SK-N-SH treated with all-trans-retinoic acid at 6 μM for 48 hours (cell line): ENCODE results near the gene PAM16.

Experiments
- ARNTL ChIP-seq: fragments of 450-650 bp; formaldehyde crosslinking; IDR thresholded peaks from 2 replicates; pipeline ENCODE4 v1.5.0; 2020; ENCODE audit warnings: low read depth, mild to moderate bottlenecking, moderate library complexity, borderline replicate concordance
- CSDC2 ChIP-seq: fragments of 250-450 bp; sonication (Bioruptor Pico); IDR thresholded peaks from 2 replicates; pipeline ENCODE4 v1.5.0; 2020; ENCODE audit warnings: mild to moderate bottlenecking, moderate library complexity
- GLIS3 ChIP-seq: fragments of 250-450 bp; sonication (Bioruptor Pico); IDR thresholded peaks from 2 replicates; pipeline ENCODE4 v1.5.0; 2020; ENCODE audit warnings: mild to moderate bottlenecking, moderate library complexity
- PATZ1 ChIP-seq: fragments of 250-450 bp; sonication (Bioruptor Pico); IDR thresholded peaks from 2 replicates; pipeline ENCODE4 v1.8.0; 2020; ENCODE audit warnings: mild to moderate bottlenecking, moderate library complexity, borderline replicate concordance
- PPARA ChIP-seq: fragments of 250-450 bp; sonication (Bioruptor Pico); IDR thresholded peaks from 2 replicates; pipeline ENCODE4 v1.5.0; 2020; ENCODE audit warnings: mild to moderate bottlenecking, borderline replicate concordance
- TOX ChIP-seq: fragments of 250-450 bp; sonication (Bioruptor Pico); IDR thresholded peaks from 2 replicates; pipeline ENCODE4 v1.8.0; 2021; ENCODE audit warnings: mild to moderate bottlenecking, moderate library complexity, borderline replicate concordance
- ZFP3 ChIP-seq: fragments of 250-450 bp; sonication (Bioruptor Pico); IDR thresholded peaks from 2 replicates; pipeline ENCODE4 v1.5.0; 2020; ENCODE audit warnings: mild to moderate bottlenecking, moderate library complexity
- ZNF70 ChIP-seq: fragments of 450-650 bp; formaldehyde crosslinking; IDR thresholded peaks from 2 replicates; pipeline ENCODE4 v1.5.0; 2020; ENCODE audit warnings: mild to moderate bottlenecking, moderate library complexity
- ZNF8 ChIP-seq: fragments of 450-650 bp; formaldehyde crosslinking; IDR thresholded peaks from 2 replicates; pipeline ENCODE4 v1.5.0; 2020; ENCODE audit warnings: mild to moderate bottlenecking, moderate library complexity
- TF ChIP-seq, protein P1 (sequence below): fragments of 250-450 bp; sonication (Bioruptor Pico); IDR thresholded peaks from 2 replicates; pipeline ENCODE4 v1.8.0; 2021; ENCODE audit warnings: low read depth, mild to moderate bottlenecking, moderate library complexity, borderline replicate concordance

- TF ChIP-seq ZNF70 (CRISPR knock-in tag) (no peak), ARNTL (CRISPR knock-in tag) (no peak), CSDC2 (CRISPR knock-in tag) (no peak), GLIS3 (CRISPR knock-in tag) (no peak), TOX (CRISPR knock-in tag) (no peak), PPARA (CRISPR knock-in tag) (no peak), PATZ1 (CRISPR knock-in tag) (no peak), ZFP3 (no peak), ZNF8 (CRISPR knock-in tag) (no peak)
- TF ChIP-seq, protein P1, sequence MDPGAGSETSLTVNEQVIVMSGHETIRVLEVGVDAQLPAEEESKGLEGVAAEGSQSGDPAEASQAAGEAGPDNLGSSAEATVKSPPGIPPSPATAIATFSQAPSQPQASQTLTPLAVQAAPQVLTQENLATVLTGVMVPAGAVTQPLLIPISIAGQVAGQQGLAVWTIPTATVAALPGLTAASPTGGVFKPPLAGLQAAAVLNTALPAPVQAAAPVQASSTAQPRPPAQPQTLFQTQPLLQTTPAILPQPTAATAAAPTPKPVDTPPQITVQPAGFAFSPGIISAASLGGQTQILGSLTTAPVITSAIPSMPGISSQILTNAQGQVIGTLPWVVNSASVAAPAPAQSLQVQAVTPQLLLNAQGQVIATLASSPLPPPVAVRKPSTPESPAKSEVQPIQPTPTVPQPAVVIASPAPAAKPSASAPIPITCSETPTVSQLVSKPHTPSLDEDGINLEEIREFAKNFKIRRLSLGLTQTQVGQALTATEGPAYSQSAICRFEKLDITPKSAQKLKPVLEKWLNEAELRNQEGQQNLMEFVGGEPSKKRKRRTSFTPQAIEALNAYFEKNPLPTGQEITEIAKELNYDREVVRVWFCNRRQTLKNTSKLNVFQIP (CRISPR knock-in tag) = no peak
These were observed 34.8 kb upstream of the PAM16 start for GRCh38 chr16:4385789-4386450.
